HCT116 (cell line): ENCODE measurements around the gene MTUS2. TPM values are rescaled to one million over a fixed set of nuclear protein-coding genes. Genes with fewer than 3 reads are reported as not detected.

Experiments
- ATAC-seq: fragments of 200-7000 bp; cut with Tn5 transposase; 2 replicates; pipeline ENCODE4 v1.9.1; 2020; ENCODE audit warnings: mild to moderate bottlenecking, moderate library complexity
- BruUV-seq: library from RNA; stranded (reverse); fragments of 400-500 nt; replicated peaks from 2 replicates; lab custom pipeline; 2021; lab: Mats Ljungman, UMichigan
- CTCF ChIA-PET: fragments of 300-600 bp; sonication (Branson Sonifier 250); formaldehyde crosslinking; loops from one replicate; lab custom pipeline; 2021; ENCODE audit warnings: antibody characterized with exemption; lab: Charles Lee
- POLR2A ChIA-PET: fragments of 300-600, 350-600 bp; sonication (Branson Sonifier 250); formaldehyde crosslinking; loops from one replicate; lab custom pipeline; 2021; ENCODE audit warnings: antibody characterized with exemption; lab: Charles Lee
- RAD21 ChIA-PET, 2 experiments: fragments of 300-600 bp; sonication (Branson Sonifier 250); formaldehyde crosslinking; loops; one replicate each; lab custom pipeline; 2023; ENCODE audit warnings: low total read pairs in 2 of 2; ENCODE audit not compliant: uncharacterized antibody in 2 of 2, unreplicated experiment in 2 of 2, low non-redundant PET in 1 of 2; lab: Charles Lee
- DNase-seq: peaks from one replicate; pipeline ENCODE4 v3.0.0-alpha.2; 2010; ENCODE audit warnings: low read depth, low spot score
- H2AFZ ChIP-seq: fragments of 200-600 bp; shearing (Covaris generic), sonication (generic); 2 replicates; pipeline ENCODE4 v1.6.1; 2017; ENCODE audit warnings: low read depth, mixed run types, mixed read lengths, antibody characterized with exemption, low read length; ENCODE audit not compliant: poor library complexity, severe bottlenecking
- H3K27ac ChIP-seq: 2 replicates; pipeline ENCODE4 v1.5.1; 2012; ENCODE audit warnings: low read depth, low read length
- H3K27me3 ChIP-seq: fragments of 200-600 bp; sonication (generic); 2 replicates; pipeline ENCODE4 v1.6.1; 2016; ENCODE audit warnings: mixed run types, low read length, mixed read lengths; ENCODE audit not compliant: insufficient read depth
- H3K36me3 ChIP-seq, 2 experiments: fragments of 200-500 bp in 1 of 2; fragments of 200-600 bp in 1 of 2; sonication (Bioruptor generic) in 1 of 2; sonication (generic) in 1 of 2; 2 replicates each; pipeline versions ENCODE4 v1.5.1 to v1.6.1; 2014 to 2016; ENCODE audit warnings: low read length in 2 of 2, inconsistent platforms in 1 of 2, mixed read lengths in 1 of 2, mixed run types in 1 of 2; ENCODE audit not compliant: insufficient read depth in 2 of 2, control insufficient read depth in 1 of 2
- H3K4me1 ChIP-seq, 2 experiments: fragments of 200-600 bp in 1 of 2; sonication (generic) in 1 of 2; 2 replicates each; pipeline versions ENCODE4 v1.5.1 to v1.6.1; 2012 to 2017; ENCODE audit warnings: low read length in 2 of 2, inconsistent platforms in 1 of 2, mild to moderate bottlenecking in 1 of 2, mixed read lengths in 1 of 2, mixed run types in 1 of 2, moderate library complexity in 1 of 2; ENCODE audit not compliant: insufficient read depth in 2 of 2, control insufficient read depth in 1 of 2
- H3K4me2 ChIP-seq: fragments of 200-600 bp; sonication (generic); 2 replicates; pipeline ENCODE4 v1.6.1; 2017; ENCODE audit warnings: mixed run types, low read length, mixed read lengths
- H3K4me3 ChIP-seq, 2 experiments: fragments of 200-600 bp in 1 of 2; sonication (generic) in 1 of 2; replicated peaks in 1 of 2; 2 replicates each; pipeline ENCODE4 v1.5.1; 2011 to 2016; ENCODE audit warnings: low read length in 2 of 2, control low read depth in 1 of 2, low read depth in 1 of 2, mild to moderate bottlenecking in 1 of 2, mixed read lengths in 1 of 2, mixed run types in 1 of 2
- H3K79me2 ChIP-seq: fragments of 200-600 bp; sonication (generic); 2 replicates; pipeline ENCODE4 v1.6.1; 2017; ENCODE audit warnings: mild to moderate bottlenecking, mixed run types, low read length, moderate library complexity, mixed read lengths; ENCODE audit not compliant: insufficient read depth
- H3K9ac ChIP-seq: fragments of 200-600 bp; sonication (generic); 2 replicates; pipeline ENCODE4 v1.6.1; 2016; ENCODE audit warnings: low read length, mixed read lengths
- H3K9me2 ChIP-seq: fragments of 200-600 bp; sonication (generic), shearing (Covaris generic); 2 replicates; pipeline ENCODE4 v1.6.1; 2017; ENCODE audit warnings: mixed run types, mild to moderate bottlenecking, moderate library complexity; ENCODE audit not compliant: insufficient read depth
- H3K9me3 ChIP-seq, 2 experiments: fragments of 200-500 bp in 1 of 2; fragments of 200-600 bp in 1 of 2; sonication (Bioruptor generic) in 1 of 2; sonication (generic) in 1 of 2; 2 replicates each; pipeline ENCODE4 v1.6.1; 2014 to 2017; ENCODE audit warnings: low read length in 2 of 2, mixed read lengths in 2 of 2, inconsistent platforms in 1 of 2, low read depth in 1 of 2, mild to moderate bottlenecking in 1 of 2, mixed run types in 1 of 2, moderate library complexity in 1 of 2; ENCODE audit not compliant: control insufficient read depth in 1 of 2, insufficient read depth in 1 of 2
- H4K20me1 ChIP-seq: fragments of 200-600 bp; sonication (generic), shearing (Covaris generic); 2 replicates; pipeline ENCODE4 v1.6.1; 2017; ENCODE audit warnings: mixed run types, mild to moderate bottlenecking, moderate library complexity; ENCODE audit not compliant: insufficient read depth
- EZH2phosphoT487 ChIP-seq: fragments of 200-600 bp; IDR thresholded peaks from 2 replicates; pipeline ENCODE4 v1.6.1; 2018; ENCODE audit warnings: antibody characterized with exemption, borderline replicate concordance
- REST ChIP-seq: IDR thresholded peaks from 2 replicates; pipeline ENCODE4 v1.6.1; 2012; ENCODE audit warnings: low read depth
- SIN3A ChIP-seq: IDR thresholded peaks from 2 replicates; pipeline ENCODE4 v1.6.1; 2012; ENCODE audit warnings: low read depth
- SP1 ChIP-seq: IDR thresholded peaks from 2 replicates; pipeline ENCODE4 v1.6.1; 2012; ENCODE audit warnings: low read depth
- ZFX ChIP-seq: fragments of 450-650 bp; IDR thresholded peaks from 2 replicates; pipeline ENCODE4 v1.6.1; 2017
- intact Hi-C: fragments of 100-400 bp; cut with micrococcal nuclease; formaldehyde crosslinking; loops from 2 replicates; pipeline ENCODE4 v1.10.0; 2022
- total RNA-seq: library from RNA; stranded (reverse); gene quantifications from one replicate; pipeline ENCODE4 v1.2.1, GENCODE V29; 2021; ENCODE audit not compliant: unreplicated experiment

The MTUS2 gene
- total RNA-seq, 1 experiment from 2014 or later = 0.02 TPM

GRCh38 chr13:28981530-28981929, 161.4 kb downstream of the MTUS2 start:
- Histone ChIP-seq H3K4me3 (no peak overlapping the region), H3K9me3 (no peaks in the 10 kb centered on the region), H3K4me1 (no peaks in the 10 kb centered on the region), H3K79me2 (no peaks in the 10 kb centered on the region), H3K4me2 (no peak overlapping the region), H3K36me3 (no peaks in the 10 kb centered on the region), H3K9ac (no peak overlapping the region), H4K20me1 (no peaks in the 10 kb centered on the region), H3K27ac (no peak overlapping the region), H3K27me3 (peaks cover 60% of the 10 kb centered on the region), H3K9me2 (no peaks in the 10 kb centered on the region), H2AFZ (no peak overlapping the region)
- intact Hi-C loops = no loop called here
- ATAC-seq (no peak), DNase-seq (no peak)
- CTCF ChIA-PET = no interaction called here
- BruUV-seq = no TSS peak
- no peak for TF ChIP-seq EZH2phosphoT487
- RAD21 ChIA-PET = no interaction called here
- POLR2A ChIA-PET = no interaction called here

- no peak overlapping the region for H3K4me2 ChIP-seq
- no peak overlapping the region for H3K9ac ChIP-seq
- H2AFZ ChIP-seq = no peak overlapping the region
- BruUV-seq = no TSS peak
- peaks cover 56% of the 10 kb centered on the region for H3K27me3 ChIP-seq
- H3K9me2 ChIP-seq = no peaks in the 10 kb centered on the region
- POLR2A ChIA-PET = no interaction called here
- CTCF ChIA-PET = no interaction called here
- H3K4me1 ChIP-seq = no peaks in the 10 kb centered on the region
- no peak for ATAC-seq
- no peaks in the 10 kb centered on the region for H3K36me3 ChIP-seq
- H3K9me3 ChIP-seq = no peaks in the 10 kb centered on the region
- no peaks in the 10 kb centered on the region for H4K20me1 ChIP-seq
- RAD21 ChIA-PET = no interaction called here
- DNase-seq = no peak
- H3K79me2 ChIP-seq = no peaks in the 10 kb centered on the region
- no peak overlapping the region for H3K27ac ChIP-seq
- intact Hi-C loops = no loop called here
- TF ChIP-seq SP1 = no peak
- TF ChIP-seq REST = no peak
- TF ChIP-seq ZFX = no peak
- TF ChIP-seq SIN3A = no peak
- no peak overlapping the region for H3K4me3 ChIP-seq
Measured at GRCh38 chr13:28983641-28984040, 163.5 kb downstream of the MTUS2 start.
